DMS 273 treated with DMSO at 0.1 percent for 48 hours (cell line): ENCODE results near the gene FUCA2.

Experiments used
- DNase-seq: peaks from one replicate; lab custom pipeline; 2025; lab: John Stamatoyannopoulos, UW

Gene FUCA2

GRCh38 chr6:143510991-143511891 is at the start of gene FUCA2:
TSS of gene FUCA2 (minus strand) at chr6:143511720. CDS start at chr6:143511634, 86 bp downstream.
- DNase-seq, result peak; percentile 18

- no peak for DNase-seq
Measured at GRCh38 chr6:143561105-143561704, 49.7 kb upstream of the FUCA2 start.

- no peak for DNase-seq
Measured at GRCh38 chr6:143559051-143559660, 47.6 kb upstream of the FUCA2 start.

GRCh38 chr6:143556529-143556928 is 45.0 kb upstream of the FUCA2 start:
- no peak for DNase-seq

- DNase-seq, result no peak
Measured at GRCh38 chr6:143555582-143555981, 44.1 kb upstream of the FUCA2 start.

GRCh38 chr6:143555071-143555492 is 43.6 kb upstream of the FUCA2 start:
- DNase-seq, result no peak

- DNase-seq, result no peak
Measured at GRCh38 chr6:143553337-143553736, 41.8 kb upstream of the FUCA2 start.

- no peak for DNase-seq
Measured at GRCh38 chr6:143549949-143550268, 38.4 kb upstream of the FUCA2 start.

GRCh38 chr6:143549221-143549948 is 37.9 kb upstream of the FUCA2 start:
- DNase-seq, result no peak

GRCh38 chr6:143546599-143546998 is 35.1 kb upstream of the FUCA2 start:
- DNase-seq, result no peak

- no peak for DNase-seq
Measured at GRCh38 chr6:143545976-143546547, 34.5 kb upstream of the FUCA2 start.

GRCh38 chr6:143545165-143545564 is 33.6 kb upstream of the FUCA2 start:
- DNase-seq, result no peak

GRCh38 chr6:143544011-143544696 is 32.6 kb upstream of the FUCA2 start:
- DNase-seq, result no peak

- no peak for DNase-seq
Measured at GRCh38 chr6:143543435-143543834, 31.9 kb upstream of the FUCA2 start.

- DNase-seq, result no peak
Measured at GRCh38 chr6:143542888-143543287, 31.4 kb upstream of the FUCA2 start.

GRCh38 chr6:143540192-143540591 is 28.7 kb upstream of the FUCA2 start:
- no peak for DNase-seq

GRCh38 chr6:143539734-143540133 is 28.2 kb upstream of the FUCA2 start:
- no peak for DNase-seq

- no peak for DNase-seq
Measured at GRCh38 chr6:143539106-143539505, 27.6 kb upstream of the FUCA2 start.

GRCh38 chr6:143538374-143538773 is 26.9 kb upstream of the FUCA2 start:
- DNase-seq, result no peak

- no peak for DNase-seq
Measured at GRCh38 chr6:143536866-143537691, 25.6 kb upstream of the FUCA2 start.

GRCh38 chr6:143536461-143536865 is 24.9 kb upstream of the FUCA2 start:
- DNase-seq, result no peak
